HepG2 (cell line): Measurements from ENCODE around the gene CSTPP1.

Experiments used
- CENPX ChIP-seq: sonication (generic); formaldehyde crosslinking; IDR thresholded peaks from 2 replicates; pipeline ENCODE4 v1.9.0; 2021; ENCODE audit warnings: mild to moderate bottlenecking, missing genetic modification reagents, moderate library complexity
- CREB3 ChIP-seq: sonication (generic); formaldehyde crosslinking; IDR thresholded peaks from 2 replicates; pipeline ENCODE4 v1.5.0; 2020; ENCODE audit warnings: missing genetic modification reagents
- CTCF ChIP-seq: sonication (generic); formaldehyde crosslinking; IDR thresholded peaks from 2 replicates; pipeline ENCODE4 v1.5.0; 2020; ENCODE audit warnings: mild to moderate bottlenecking, missing genetic modification reagents, moderate library complexity
- FLYWCH1 ChIP-seq: sonication (generic); formaldehyde crosslinking; IDR thresholded peaks from 2 replicates; pipeline ENCODE4 v1.8.1; 2023; ENCODE audit warnings: mild to moderate bottlenecking, missing genetic modification reagents
- FOXP1 ChIP-seq, 2 experiments: fragments of 450-650 bp in 1 of 2; IDR thresholded peaks; 2 replicates each; pipeline ENCODE4 v1.6.1; 2017 to 2018; ENCODE audit warnings: antibody characterized with exemption in 1 of 2
- HNRNPH1 ChIP-seq: fragments of 200-400 bp; formaldehyde crosslinking; optimal IDR thresholded peaks from 2 replicates; pipeline ENCODE3; 2017; ENCODE audit warnings: mild to moderate bottlenecking, low read depth, low read length
- HNRNPLL ChIP-seq: fragments of 200-400 bp; formaldehyde crosslinking; IDR thresholded peaks from 2 replicates; pipeline ENCODE4 v1.6.1; 2017; ENCODE audit warnings: mild to moderate bottlenecking, low read depth, low read length; ENCODE audit not compliant: poor library complexity, severe bottlenecking
- MYNN ChIP-seq: sonication (generic); formaldehyde crosslinking; IDR thresholded peaks from 2 replicates; pipeline ENCODE4 v1.4.0; 2020; ENCODE audit warnings: mild to moderate bottlenecking, low read depth, missing genetic modification reagents
- NBN ChIP-seq: fragments of 450-650 bp; conservative IDR thresholded peaks from 2 replicates; pipeline ENCODE4 v1.6.1; 2017
- NCOR1 ChIP-seq: fragments of 200-600 bp; sonication (generic); IDR thresholded peaks from 2 replicates; pipeline ENCODE4 v1.7.0; 2017; ENCODE audit warnings: antibody characterized with exemption, low read length, borderline replicate concordance
- POLR2A ChIP-seq, 2 experiments: IDR thresholded peaks; 2 replicates each; pipeline ENCODE4 v1.6.1; 2011; ENCODE audit warnings: low read depth in 2 of 2, low read length in 2 of 2, mild to moderate bottlenecking in 1 of 2, moderate library complexity in 1 of 2; ENCODE audit not compliant: insufficient read depth in 1 of 2
- SMAD1 ChIP-seq: sonication (generic); formaldehyde crosslinking; IDR thresholded peaks from 2 replicates; pipeline ENCODE4 v1.4.0; 2020; ENCODE audit warnings: missing genetic modification reagents, low read depth, mild to moderate bottlenecking, borderline replicate concordance
- TF ChIP-seq, protein P1 (sequence below): sonication (generic); formaldehyde crosslinking; IDR thresholded peaks from 2 replicates; pipeline ENCODE4 v1.8.1; 2022; ENCODE audit warnings: mild to moderate bottlenecking, missing genetic modification reagents

- TF ChIP-seq SMAD1 (CRISPR knock-in tag) = no peak
- TF ChIP-seq NBN = no peak
- TF ChIP-seq MYNN = no peak
- TF ChIP-seq, protein P1, sequence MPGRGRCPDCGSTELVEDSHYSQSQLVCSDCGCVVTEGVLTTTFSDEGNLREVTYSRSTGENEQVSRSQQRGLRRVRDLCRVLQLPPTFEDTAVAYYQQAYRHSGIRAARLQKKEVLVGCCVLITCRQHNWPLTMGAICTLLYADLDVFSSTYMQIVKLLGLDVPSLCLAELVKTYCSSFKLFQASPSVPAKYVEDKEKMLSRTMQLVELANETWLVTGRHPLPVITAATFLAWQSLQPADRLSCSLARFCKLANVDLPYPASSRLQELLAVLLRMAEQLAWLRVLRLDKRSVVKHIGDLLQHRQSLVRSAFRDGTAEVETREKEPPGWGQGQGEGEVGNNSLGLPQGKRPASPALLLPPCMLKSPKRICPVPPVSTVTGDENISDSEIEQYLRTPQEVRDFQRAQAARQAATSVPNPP (CRISPR knock-in tag) = no peak
- no peak for TF ChIP-seq CREB3 (CRISPR knock-in tag)
- no peak for TF ChIP-seq HNRNPLL
- no peak for TF ChIP-seq POLR2A (IDR thresholded peaks at IDR 0.05; ENCODE audit: insufficient read depth in 1 of 2, low read depth in 2 of 2, low read length in 2 of 2)
- TF ChIP-seq CTCF = no peak
- no peak for TF ChIP-seq NCOR1
- TF ChIP-seq FOXP1 (IDR thresholded peaks at IDR 0.05) = no peak
- no peak for TF ChIP-seq FOXP1 (CRISPR knock-in tag; IDR thresholded peaks at IDR 0.05)
- TF ChIP-seq HNRNPH1 = no peak
- TF ChIP-seq FLYWCH1 (CRISPR knock-in tag) = no peak
- no peak for TF ChIP-seq CENPX (CRISPR knock-in tag)
These were observed 35.4 kb upstream of the CSTPP1 start for GRCh38 chr11:46901156-46901555.
